ENCODE results near the gene WDR45B. TPM values are rescaled to one million over a fixed set of nuclear protein-coding genes. Genes with fewer than 3 reads are reported as not detected.
"Not testable (repeated sequence)": the region's sequence is repeated elsewhere in the genome, so short reads cannot be mapped to it uniquely, and the experiment has no call there.

WDR45B gene
- total and polyA plus RNA-seq, 5 donors, result 37.0 to 49.2 (median 45.2) TPM

- Histone ChIP-seq H3K4me1 (ENCODE audit: control insufficient read depth, insufficient read depth, low read length) (no peaks in the 10 kb centered on the region), H3K9me3 (ENCODE audit: control insufficient read depth, low read length) (no peaks in the 10 kb centered on the region), H3K4me3 (ENCODE audit: low read length) (no peak overlapping the region), H3K27ac (ENCODE audit: low read length) (no peak overlapping the region), H3K27me3 (ENCODE audit: control insufficient read depth, insufficient read depth) (no peaks in the 10 kb centered on the region)
- WGBS, result 78% methylated on average over 13 of the region's 13 CpGs
- ATAC-seq, result no peak
- intact Hi-C loops (cut with DNase I), result no loop called here
- DNase-seq, result no peak
Measured at GRCh38 chr17:82655523-82655922, 7.3 kb upstream of the WDR45B start.

- Histone ChIP-seq H3K4me1 (ENCODE audit: control insufficient read depth, insufficient read depth, low read length) (no peaks in the 10 kb centered on the region), H3K27me3 (ENCODE audit: control insufficient read depth, insufficient read depth) (no peaks in the 10 kb centered on the region), H3K4me3 (ENCODE audit: low read length) (no peak overlapping the region), H3K9me3 (ENCODE audit: control insufficient read depth, low read length) (no peaks in the 10 kb centered on the region), H3K27ac (ENCODE audit: low read length) (no peak overlapping the region)
- DNase-seq (no peak), ATAC-seq (no peak)
- 54% methylated on average over 15 of the region's 15 CpGs for WGBS
- intact Hi-C loops (cut with DNase I), result no loop called here
Measured at GRCh38 chr17:82655038-82655479, 6.8 kb upstream of the WDR45B start.

DNA sequence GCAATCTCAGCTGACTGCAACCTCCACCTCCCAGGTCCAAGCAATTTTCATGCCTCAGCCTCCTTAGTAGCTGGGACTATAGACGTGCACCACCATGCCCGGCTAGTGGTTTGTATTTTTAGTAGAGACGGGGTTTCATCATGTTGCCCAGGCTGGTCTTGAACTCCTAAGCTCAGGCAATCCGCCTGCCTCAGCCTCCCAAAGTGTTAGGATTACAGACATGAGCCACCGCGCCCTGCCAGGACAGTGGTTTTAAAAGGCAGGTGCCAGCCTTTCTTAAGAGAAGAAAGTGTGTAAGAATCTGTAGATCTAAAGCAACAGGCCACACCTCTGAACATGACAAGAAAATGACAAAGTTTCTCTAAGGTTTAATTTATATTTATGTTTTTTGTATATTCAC lies 6.4 kb upstream of the WDR45B start:
- intact Hi-C loops (cut with DNase I); H3K27ac ChIP-seq (ENCODE audit: low read length); H3K4me3 ChIP-seq (ENCODE audit: low read length); H3K27me3 ChIP-seq (ENCODE audit: control insufficient read depth, insufficient read depth); DNase-seq; H3K4me1 ChIP-seq (ENCODE audit: control insufficient read depth, insufficient read depth, low read length); ATAC-seq; H3K9me3 ChIP-seq (ENCODE audit: control insufficient read depth, low read length): not testable (repeated sequence)
- 86% methylated on average over 6 of the region's 6 CpGs for WGBS

DNA sequence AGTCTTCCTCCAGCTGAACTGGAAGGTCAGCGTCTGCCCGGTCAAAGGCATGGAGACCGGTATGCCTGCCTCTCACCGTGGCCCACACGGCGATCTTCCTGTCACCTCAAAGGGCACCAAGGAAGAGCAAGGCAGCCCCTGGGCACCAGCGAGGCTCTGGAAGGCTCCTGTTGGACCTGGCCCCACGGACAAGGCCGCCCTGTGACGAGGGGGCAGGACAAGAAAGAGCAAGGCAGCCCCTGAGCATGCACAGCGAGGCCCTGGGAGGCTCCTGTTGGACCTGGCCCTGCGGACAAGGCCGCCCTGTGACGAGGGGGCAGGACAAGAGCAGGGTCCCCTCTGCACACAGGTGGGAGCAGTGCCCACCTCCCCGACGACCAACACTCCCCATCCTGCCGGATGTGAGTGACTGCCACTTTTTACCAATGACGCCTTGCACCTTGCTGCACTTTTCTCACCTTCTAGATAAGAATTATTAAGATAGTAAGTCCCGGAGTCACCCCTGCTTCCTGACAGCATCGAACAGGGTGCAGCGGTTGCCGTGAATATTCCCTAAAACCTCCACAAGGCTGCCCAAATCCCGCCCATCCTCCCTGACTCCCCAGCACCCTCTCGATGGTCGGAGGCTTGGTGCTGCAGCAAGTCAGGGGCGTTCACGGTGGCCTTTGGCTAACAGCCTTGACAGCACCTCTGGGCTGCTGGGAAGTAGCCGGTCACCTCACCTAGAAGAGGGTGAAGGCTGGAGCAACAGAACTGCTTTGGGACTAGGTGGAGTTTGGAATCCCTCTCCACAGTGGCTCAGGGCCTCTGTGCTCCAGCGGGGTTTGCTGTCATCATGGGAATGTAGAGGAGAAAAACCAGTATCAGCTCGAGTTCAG lies 5.6 kb upstream of the WDR45B start:
- no peak overlapping the region for H3K27ac ChIP-seq (ENCODE audit: low read length)
- WGBS, result 80% methylated on average over 30 of the region's 30 CpGs

GRCh38 chr17:82650723-82651122 lies 2.5 kb upstream of the WDR45B start:
- ATAC-seq (no peak), DNase-seq (no peak)
- H3K4me3 ChIP-seq (ENCODE audit: low read length), result no peak overlapping the region
- no peaks in the 10 kb centered on the region for H3K4me1 ChIP-seq (ENCODE audit: control insufficient read depth, insufficient read depth, low read length)
- H3K9me3 ChIP-seq (ENCODE audit: control insufficient read depth, low read length), result no peaks in the 10 kb centered on the region
- WGBS, result 56% methylated on average over 10 of the region's 10 CpGs
- no peaks in the 10 kb centered on the region for H3K27me3 ChIP-seq (ENCODE audit: control insufficient read depth, insufficient read depth)
- no peak overlapping the region for H3K27ac ChIP-seq (ENCODE audit: low read length)
- intact Hi-C loops (cut with DNase I), result no loop called here

More for the DNA sequence above, 5.6 kb upstream of the WDR45B start:
- intact Hi-C loops (cut with DNase I), result no loop called here
- H3K4me1 ChIP-seq (ENCODE audit: control insufficient read depth, insufficient read depth, low read length), result no peaks in the 10 kb centered on the region
- H3K9me3 ChIP-seq (ENCODE audit: control insufficient read depth, low read length), result no peaks in the 10 kb centered on the region
- ATAC-seq (no peak), DNase-seq (no peak)
- no peaks in the 10 kb centered on the region for H3K27me3 ChIP-seq (ENCODE audit: control insufficient read depth, insufficient read depth)
- H3K4me3 ChIP-seq (ENCODE audit: low read length), result no peak overlapping the region

GRCh38 chr17:82649501-82650261 lies 1.4 kb upstream of the WDR45B start:
- H3K27me3 ChIP-seq (ENCODE audit: control insufficient read depth, insufficient read depth), result no peaks in the 10 kb centered on the region
- H3K9me3 ChIP-seq (ENCODE audit: control insufficient read depth, low read length), result no peaks in the 10 kb centered on the region
- ATAC-seq, result no peak
- no peaks in the 10 kb centered on the region for H3K4me1 ChIP-seq (ENCODE audit: control insufficient read depth, insufficient read depth, low read length)
- 85% methylated on average over 22 of the region's 22 CpGs for WGBS
- intact Hi-C loops (cut with DNase I), result no loop called here
- DNase-seq, result peak in 2 of 3 donors; percentile 70 to 72
- H3K4me3 ChIP-seq (ENCODE audit: low read length), result no peak overlapping the region
- H3K27ac ChIP-seq (ENCODE audit: low read length), result no peak overlapping the region

DNA sequence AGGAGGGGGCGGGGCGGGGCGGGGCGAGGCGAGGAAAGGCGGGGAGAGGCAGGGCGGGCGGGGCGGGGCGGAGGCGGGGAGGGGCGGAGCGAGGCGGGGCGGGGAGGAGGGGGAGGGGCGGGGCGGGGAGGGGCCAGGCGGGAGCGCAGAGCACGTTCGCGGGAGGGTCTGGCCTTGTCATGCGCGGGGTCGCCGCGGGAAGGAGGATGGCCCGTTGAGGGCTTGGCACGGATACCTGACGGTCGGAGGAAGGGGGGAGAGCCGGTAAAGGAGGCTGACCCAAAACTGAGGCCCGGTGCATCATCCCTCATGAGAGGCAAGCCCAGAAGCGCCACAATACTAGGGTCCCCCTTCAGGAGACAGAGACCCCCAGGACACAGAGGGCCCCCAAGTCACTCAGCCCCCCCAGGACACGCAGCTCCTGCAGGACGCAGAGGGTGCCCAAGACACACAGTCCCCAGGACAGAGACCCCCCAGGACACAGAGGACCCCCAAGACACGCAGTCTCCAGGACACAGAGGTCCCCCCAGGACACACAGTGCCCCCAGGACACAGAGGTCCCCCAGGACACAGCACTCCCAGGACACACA lies 593 bp upstream of the WDR45B start:
- DNase-seq (peak; percentile 72 to 89 (median 86)), ATAC-seq (peak; percentile 29 to 47)
- H3K4me1 ChIP-seq (ENCODE audit: control insufficient read depth, insufficient read depth, low read length), result no peaks in the 10 kb centered on the region
- no peaks in the 10 kb centered on the region for H3K9me3 ChIP-seq (ENCODE audit: control insufficient read depth, low read length)
- H3K27ac ChIP-seq (ENCODE audit: low read length), result peak overlapping the region; percentile 11
- intact Hi-C loops (cut with DNase I), result no loop called here
- WGBS, result 14% methylated on average over 20 of the region's 37 CpGs
- no peaks in the 10 kb centered on the region for H3K27me3 ChIP-seq (ENCODE audit: control insufficient read depth, insufficient read depth)
- H3K4me3 ChIP-seq (ENCODE audit: low read length), result no peak overlapping the region

DNA sequence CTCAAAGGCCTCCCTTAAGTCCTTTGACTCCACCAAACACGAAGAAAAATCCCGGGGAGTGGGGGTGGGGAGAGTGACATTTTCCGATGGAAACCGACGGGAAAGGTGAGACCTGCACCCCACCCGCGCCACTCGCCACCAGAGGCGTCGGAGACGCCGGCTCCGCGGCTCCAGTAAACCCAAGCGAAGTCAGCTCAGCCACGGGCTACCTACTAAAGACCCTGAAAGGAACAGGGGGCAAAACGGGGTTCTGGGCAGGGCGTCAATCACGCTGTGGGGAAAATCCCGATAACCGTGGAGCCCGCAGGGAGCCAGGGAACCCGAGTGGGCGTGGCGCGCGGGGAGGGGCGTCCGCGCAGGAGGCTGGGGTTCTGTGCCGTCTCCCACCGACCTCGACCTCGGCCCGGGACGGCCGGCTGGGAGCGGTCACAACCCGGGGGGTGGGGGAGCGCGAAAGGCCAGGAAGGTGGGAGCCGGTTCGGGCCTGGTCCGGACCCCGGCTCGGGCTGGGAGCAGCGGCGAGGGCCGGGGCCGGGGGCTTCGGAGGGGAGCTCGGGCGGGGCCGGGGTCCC lies 565 bp downstream of the WDR45B start:
- intact Hi-C loops (cut with DNase I), result no loop called here
- DNase-seq, result peak; percentile 44 to 79 (median 71)
- H3K4me1 ChIP-seq (ENCODE audit: control insufficient read depth, insufficient read depth, low read length), result no peaks in the 10 kb centered on the region

GRCh38 chr17:82645516-82645915 lies 2.7 kb downstream of the WDR45B start:
- H3K27me3 ChIP-seq (ENCODE audit: control insufficient read depth, insufficient read depth), result no peaks in the 10 kb centered on the region
- H3K4me3 ChIP-seq (ENCODE audit: low read length), result no peak overlapping the region
- intact Hi-C loops (cut with DNase I), result no loop called here
- WGBS, result 96% methylated on average over 4 of the region's 4 CpGs
- H3K4me1 ChIP-seq (ENCODE audit: control insufficient read depth, insufficient read depth, low read length), result no peaks in the 10 kb centered on the region
- H3K27ac ChIP-seq (ENCODE audit: low read length), result no peak overlapping the region
- DNase-seq, result no peak
- ATAC-seq, result no peak
- H3K9me3 ChIP-seq (ENCODE audit: control insufficient read depth, low read length), result no peaks in the 10 kb centered on the region

More for the DNA sequence above, 565 bp downstream of the WDR45B start:
- Histone ChIP-seq H3K27ac (ENCODE audit: low read length) (peak overlapping the region; percentile 19), H3K9me3 (ENCODE audit: control insufficient read depth, low read length) (no peaks in the 10 kb centered on the region), H3K27me3 (ENCODE audit: control insufficient read depth, insufficient read depth) (no peaks in the 10 kb centered on the region), H3K4me3 (ENCODE audit: low read length) (peak overlapping the region; percentile 89)
- peak; percentile 25 to 48 for ATAC-seq
- WGBS, result under 1% methylated on average over 54 of the region's 54 CpGs

DNA sequence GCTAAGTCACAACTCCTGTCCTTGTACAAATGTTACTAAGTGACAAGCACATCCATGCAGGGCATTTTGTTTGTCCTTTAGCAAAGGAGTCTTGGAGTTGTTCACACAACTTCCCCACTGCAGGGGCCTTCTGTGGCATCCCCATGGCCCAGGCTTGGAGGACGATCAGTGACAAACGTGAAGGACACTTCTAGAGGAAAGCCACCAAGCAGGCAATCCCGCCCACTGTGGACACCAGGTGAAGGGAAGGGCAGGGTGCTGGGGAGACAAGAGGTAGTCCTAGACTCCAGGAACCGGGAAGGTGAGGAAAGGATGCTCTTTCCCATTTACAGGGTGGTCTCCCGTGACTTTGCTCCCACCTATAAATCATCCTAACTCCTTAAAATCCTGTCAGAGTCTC lies 4.1 kb downstream of the WDR45B start:
- DNase-seq, result no peak
- H3K4me1 ChIP-seq (ENCODE audit: control insufficient read depth, insufficient read depth, low read length), result no peaks in the 10 kb centered on the region

More for the DNA sequence above, 4.1 kb downstream of the WDR45B start:
- intact Hi-C loops (cut with DNase I), result no loop called here
- H3K4me3 ChIP-seq (ENCODE audit: low read length), result no peak overlapping the region
- ATAC-seq, result no peak
- H3K27me3 ChIP-seq (ENCODE audit: control insufficient read depth, insufficient read depth), result no peaks in the 10 kb centered on the region
- H3K9me3 ChIP-seq (ENCODE audit: control insufficient read depth, low read length), result no peaks in the 10 kb centered on the region
- 82% methylated on average over 5 of the region's 5 CpGs for WGBS
- H3K27ac ChIP-seq (ENCODE audit: low read length), result no peak overlapping the region

Data from right cardiac atrium (tissue), 5 donors.